ENCODE data around the gene ARG2. TPM values are rescaled to one million over a fixed set of nuclear protein-coding genes. Genes with fewer than 3 reads are reported as not detected.

Gene ARG2
- total and polyA plus RNA-seq, 4 donors = 0.08 to 3.1 (median 0.59) TPM

- Histone ChIP-seq H3K9me3 (ENCODE audit: control insufficient read depth in 4 of 4, low read length in 3 of 4) (no peaks in the 10 kb centered on the region), H3K27me3 (ENCODE audit: control insufficient read depth in 4 of 4, insufficient read depth in 4 of 4, low read length in 3 of 4) (no peaks in the 10 kb centered on the region), H3K27ac (ENCODE audit: low read depth in 1 of 2, low read length in 2 of 2) (no peak overlapping the region), H3K4me3 (ENCODE audit: low read depth in 1 of 3, low read length in 3 of 3) (no peak overlapping the region), H3K4me1 (ENCODE audit: control insufficient read depth in 4 of 4, insufficient read depth in 4 of 4, low read length in 3 of 4) (peaks cover 0 to 3% (median under 1%) of the 10 kb centered on the region in 4 donors), H3K36me3 (ENCODE audit: control insufficient read depth in 4 of 4, insufficient read depth in 3 of 4, low read depth in 1 of 4, low read length in 3 of 4) (peaks cover 6 to 27% (median 14%) of the 10 kb centered on the region in 4 donors), H3K9ac (ENCODE audit: low read depth in 1 of 2, low read length in 2 of 2) (no peak overlapping the region)
- TF ChIP-seq GABPA (IDR thresholded peaks at IDR 0.05 in 1 of 2, conservative IDR thresholded peaks at IDR 0.05 in 1 of 2) (no peak), SP1 (IDR thresholded peaks at IDR 0.05) (no peak), REST (IDR thresholded peaks at IDR 0.05) (no peak), JUND (IDR thresholded peaks at IDR 0.05) (no peak), RAD21 (IDR thresholded peaks at IDR 0.05) (no peak), YY1 (IDR thresholded peaks at IDR 0.05) (no peak), FOXA2 (IDR thresholded peaks at IDR 0.05) (no peak)
- TF ChIP-seq, protein P1, sequence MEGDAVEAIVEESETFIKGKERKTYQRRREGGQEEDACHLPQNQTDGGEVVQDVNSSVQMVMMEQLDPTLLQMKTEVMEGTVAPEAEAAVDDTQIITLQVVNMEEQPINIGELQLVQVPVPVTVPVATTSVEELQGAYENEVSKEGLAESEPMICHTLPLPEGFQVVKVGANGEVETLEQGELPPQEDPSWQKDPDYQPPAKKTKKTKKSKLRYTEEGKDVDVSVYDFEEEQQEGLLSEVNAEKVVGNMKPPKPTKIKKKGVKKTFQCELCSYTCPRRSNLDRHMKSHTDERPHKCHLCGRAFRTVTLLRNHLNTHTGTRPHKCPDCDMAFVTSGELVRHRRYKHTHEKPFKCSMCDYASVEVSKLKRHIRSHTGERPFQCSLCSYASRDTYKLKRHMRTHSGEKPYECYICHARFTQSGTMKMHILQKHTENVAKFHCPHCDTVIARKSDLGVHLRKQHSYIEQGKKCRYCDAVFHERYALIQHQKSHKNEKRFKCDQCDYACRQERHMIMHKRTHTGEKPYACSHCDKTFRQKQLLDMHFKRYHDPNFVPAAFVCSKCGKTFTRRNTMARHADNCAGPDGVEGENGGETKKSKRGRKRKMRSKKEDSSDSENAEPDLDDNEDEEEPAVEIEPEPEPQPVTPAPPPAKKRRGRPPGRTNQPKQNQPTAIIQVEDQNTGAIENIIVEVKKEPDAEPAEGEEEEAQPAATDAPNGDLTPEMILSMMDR (IDR thresholded peaks at IDR 0.05; ENCODE audit: low read depth, low read length, missing input control) = no peak
- no peak for DNase-seq (ENCODE audit: low spot score)
- 88% methylated on average over 2 of the region's 2 CpGs for WGBS
Measured at GRCh38 chr14:67680941-67681340, 61.2 kb downstream of the ARG2 start.

DNA sequence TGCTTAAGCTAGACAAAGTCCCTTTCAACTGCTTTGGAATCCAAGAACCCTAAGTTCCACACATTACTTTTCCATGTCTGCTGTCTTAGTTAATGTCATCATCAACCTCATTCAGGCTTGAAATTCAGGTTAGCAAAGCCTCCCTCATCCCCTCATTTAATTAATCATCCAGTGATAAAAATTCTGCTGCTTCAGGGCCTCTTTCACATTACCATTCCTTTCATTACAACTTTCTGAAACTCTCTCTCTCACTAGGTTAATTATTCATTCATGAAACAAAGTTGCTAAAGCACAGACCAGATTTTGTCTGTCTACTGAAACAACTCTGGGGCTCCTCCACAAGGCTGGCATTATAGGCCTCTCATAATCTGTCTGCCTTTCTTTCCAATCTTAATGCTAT, 64.1 kb downstream of the ARG2 start:
- Histone ChIP-seq H3K4me1 (ENCODE audit: control insufficient read depth in 4 of 4, insufficient read depth in 4 of 4, low read length in 3 of 4) (no peaks in the 10 kb centered on the region), H3K36me3 (ENCODE audit: control insufficient read depth in 4 of 4, insufficient read depth in 3 of 4, low read depth in 1 of 4, low read length in 3 of 4) (peaks cover 6 to 41% (median 25%) of the 10 kb centered on the region in 4 donors), H3K4me3 (ENCODE audit: low read depth in 1 of 3, low read length in 3 of 3) (no peak overlapping the region), H3K27me3 (ENCODE audit: control insufficient read depth in 4 of 4, insufficient read depth in 4 of 4, low read length in 3 of 4) (no peaks in the 10 kb centered on the region), H3K9me3 (ENCODE audit: control insufficient read depth in 4 of 4, low read length in 3 of 4) (no peaks in the 10 kb centered on the region), H3K27ac (ENCODE audit: low read depth in 1 of 2, low read length in 2 of 2) (no peak overlapping the region), H3K9ac (ENCODE audit: low read depth in 1 of 2, low read length in 2 of 2) (no peak overlapping the region)
- TF ChIP-seq HNF4A (conservative IDR thresholded peaks at IDR 0.05) (no peak), SP1 (IDR thresholded peaks at IDR 0.05) (no peak), TAF1 (conservative IDR thresholded peaks at IDR 0.05) (no peak), RXRA (IDR thresholded peaks at IDR 0.05) (no peak), YY1 (IDR thresholded peaks at IDR 0.05) (no peak), GABPA (IDR thresholded peaks at IDR 0.05 in 1 of 2, conservative IDR thresholded peaks at IDR 0.05 in 1 of 2) (no peak), FOXA2 (IDR thresholded peaks at IDR 0.05) (no peak), ZBTB33 (IDR thresholded peaks at IDR 0.05) (no peak), NR2F2 (IDR thresholded peaks at IDR 0.05) (no peak), JUND (IDR thresholded peaks at IDR 0.05) (no peak)
- TF ChIP-seq, protein P2, sequence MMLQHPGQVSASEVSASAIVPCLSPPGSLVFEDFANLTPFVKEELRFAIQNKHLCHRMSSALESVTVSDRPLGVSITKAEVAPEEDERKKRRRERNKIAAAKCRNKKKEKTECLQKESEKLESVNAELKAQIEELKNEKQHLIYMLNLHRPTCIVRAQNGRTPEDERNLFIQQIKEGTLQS (IDR thresholded peaks at IDR 0.05) = no peak
- TF ChIP-seq, protein P1 (IDR thresholded peaks at IDR 0.05; ENCODE audit: low read depth, low read length, missing input control) = no peak
- DNase-seq (ENCODE audit: low spot score) = no peak

Data from liver (tissue), 9 donors.